OCI-LY3 (cell line): ENCODE results near the gene OMP.

Experiments
- H2AFZ ChIP-seq: fragments of 200-600, 300-600 bp; shearing (Covaris generic); 2 replicates; pipeline ENCODE4 v1.6.0; 2014; ENCODE audit warnings: antibody characterized with exemption, low read depth, low read length
- H3K27ac ChIP-seq: fragments of 200-600, 300-600 bp; sonication (generic); 2 replicates; pipeline ENCODE4 v1.5.1; 2014; ENCODE audit warnings: mild to moderate bottlenecking, low read length, moderate library complexity, mixed read lengths
- H3K27me3 ChIP-seq: fragments of 200-600, 300-600 bp; sonication (generic); 2 replicates; pipeline ENCODE4 v1.6.1; 2014; ENCODE audit warnings: low read depth, low read length, mixed read lengths
- H3K36me3 ChIP-seq: fragments of 200-600, 300-600 bp; sonication (generic); replicated peaks from 2 replicates; pipeline ENCODE3; 2014; ENCODE audit warnings: low read depth, low read length, mixed read lengths
- H3K4me1 ChIP-seq: fragments of 300-600, 200-600 bp; sonication (generic); 2 replicates; pipeline ENCODE4 v1.6.1; 2014; ENCODE audit warnings: low read length, mixed read lengths
- H3K4me2 ChIP-seq: fragments of 200-600, 300-600 bp; sonication (generic); 2 replicates; pipeline ENCODE4 v1.6.1; 2014; ENCODE audit warnings: low read length, mixed read lengths
- H3K4me3 ChIP-seq: fragments of 300-600, 200-600 bp; sonication (generic); 2 replicates; pipeline ENCODE4 v1.5.1; 2014; ENCODE audit warnings: antibody characterized with exemption, mild to moderate bottlenecking, low read length, moderate library complexity
- H3K79me2 ChIP-seq: fragments of 300-600, 200-600 bp; shearing (Covaris generic); 2 replicates; pipeline ENCODE4 v1.6.1; 2014; ENCODE audit warnings: mild to moderate bottlenecking, low read length, mixed read lengths
- H3K9ac ChIP-seq: fragments of 300-600, 200-600 bp; shearing (Covaris generic); 2 replicates; pipeline ENCODE4 v1.6.0; 2014; ENCODE audit warnings: mild to moderate bottlenecking, low read length, moderate library complexity
- H3K9me3 ChIP-seq: fragments of 200-600, 300-600 bp; shearing (Covaris generic); 2 replicates; pipeline ENCODE4 v1.6.1; 2014; ENCODE audit warnings: low read length, mixed read lengths; ENCODE audit not compliant: insufficient read depth
- H4K20me1 ChIP-seq: fragments of 200-600, 300-600 bp; sonication (generic); 2 replicates; pipeline ENCODE4 v1.6.1; 2016; ENCODE audit warnings: low read length, mixed read lengths; ENCODE audit not compliant: insufficient read depth
- CTCF ChIP-seq: fragments of 200-600, 300-600 bp; sonication (generic); IDR thresholded peaks from 2 replicates; pipeline ENCODE4 v1.5.1; 2014; ENCODE audit warnings: antibody characterized with exemption, low read length, low read depth
- EZH2phosphoT487 ChIP-seq: fragments of 200-600 bp; shearing (Covaris generic); IDR thresholded peaks from 2 replicates; pipeline ENCODE4 v1.6.1; 2018; ENCODE audit warnings: antibody characterized with exemption, mixed run types, low read depth

The OMP gene

GRCh38 chr11:77147036-77147315 is 44.3 kb downstream of the OMP start:
- Histone ChIP-seq H2AFZ (no peak overlapping the region), H4K20me1 (no peaks in the 10 kb centered on the region), H3K4me3 (0 out of 2 replicates have a peak overlapping the region, but pooled peaks have one; percentile 75), H3K4me2 (peak overlapping the region; percentile 75; the same call in 1 of the 2 replicates), H3K27me3 (no peaks in the 10 kb centered on the region), H3K36me3 (no peaks in the 10 kb centered on the region), H3K9ac (no peak overlapping the region), H3K27ac (no peak overlapping the region), H3K9me3 (no peaks in the 10 kb centered on the region), H3K4me1 (peaks cover 25% of the 10 kb centered on the region), H3K79me2 (no peaks in the 10 kb centered on the region)
- TF ChIP-seq CTCF (no peak), EZH2phosphoT487 (no peak)

- Histone ChIP-seq H3K27me3 (no peaks in the 10 kb centered on the region), H3K4me1 (peaks cover 19% of the 10 kb centered on the region), H3K4me2 (peak overlapping the region; percentile 75), H2AFZ (peak overlapping the region; percentile 96), H3K79me2 (no peaks in the 10 kb centered on the region), H3K9me3 (no peaks in the 10 kb centered on the region), H3K36me3 (no peaks in the 10 kb centered on the region), H3K4me3 (peak overlapping the region; percentile 75), H3K9ac (peak overlapping the region; percentile 42; the same call in 1 of the 2 replicates), H3K27ac (no peak overlapping the region), H4K20me1 (no peaks in the 10 kb centered on the region)
- no peak for TF ChIP-seq EZH2phosphoT487
- no peak for TF ChIP-seq CTCF
Observed at GRCh38 chr11:77147668-77148321, 45.2 kb downstream of the OMP start.

- H3K4me2 ChIP-seq = no peak overlapping the region
- H3K27ac ChIP-seq = no peak overlapping the region
- no peaks in the 10 kb centered on the region for H3K27me3 ChIP-seq
Observed at GRCh38 chr11:77148963-77149715, 46.5 kb downstream of the OMP start.

More at GRCh38 chr11:77148963-77149715, 46.5 kb downstream of the OMP start:
- no peaks in the 10 kb centered on the region for H4K20me1 ChIP-seq
- no peak overlapping the region for H2AFZ ChIP-seq
- no peaks in the 10 kb centered on the region for H3K79me2 ChIP-seq
- H3K36me3 ChIP-seq = no peaks in the 10 kb centered on the region
- H3K9me3 ChIP-seq = no peaks in the 10 kb centered on the region
- TF ChIP-seq CTCF (no peak), EZH2phosphoT487 (no peak)
- no peak overlapping the region for H3K4me3 ChIP-seq
- H3K4me1 ChIP-seq = peaks cover 10% of the 10 kb centered on the region; the same call in 1 of the 2 replicates
- H3K9ac ChIP-seq = no peak overlapping the region
